GM11168 (cell line): Measurements from ENCODE around the gene TLCD3B.

Experiments used
- in situ Hi-C: fragments of 300-500 bp; cut with MboI; formaldehyde crosslinking; loops from one replicate; pipeline ENCODE4 v1.12.0; 2022; ENCODE audit warnings: low sequenced_read_pairs; ENCODE audit not compliant: unreplicated experiment

Gene TLCD3B

DNA sequence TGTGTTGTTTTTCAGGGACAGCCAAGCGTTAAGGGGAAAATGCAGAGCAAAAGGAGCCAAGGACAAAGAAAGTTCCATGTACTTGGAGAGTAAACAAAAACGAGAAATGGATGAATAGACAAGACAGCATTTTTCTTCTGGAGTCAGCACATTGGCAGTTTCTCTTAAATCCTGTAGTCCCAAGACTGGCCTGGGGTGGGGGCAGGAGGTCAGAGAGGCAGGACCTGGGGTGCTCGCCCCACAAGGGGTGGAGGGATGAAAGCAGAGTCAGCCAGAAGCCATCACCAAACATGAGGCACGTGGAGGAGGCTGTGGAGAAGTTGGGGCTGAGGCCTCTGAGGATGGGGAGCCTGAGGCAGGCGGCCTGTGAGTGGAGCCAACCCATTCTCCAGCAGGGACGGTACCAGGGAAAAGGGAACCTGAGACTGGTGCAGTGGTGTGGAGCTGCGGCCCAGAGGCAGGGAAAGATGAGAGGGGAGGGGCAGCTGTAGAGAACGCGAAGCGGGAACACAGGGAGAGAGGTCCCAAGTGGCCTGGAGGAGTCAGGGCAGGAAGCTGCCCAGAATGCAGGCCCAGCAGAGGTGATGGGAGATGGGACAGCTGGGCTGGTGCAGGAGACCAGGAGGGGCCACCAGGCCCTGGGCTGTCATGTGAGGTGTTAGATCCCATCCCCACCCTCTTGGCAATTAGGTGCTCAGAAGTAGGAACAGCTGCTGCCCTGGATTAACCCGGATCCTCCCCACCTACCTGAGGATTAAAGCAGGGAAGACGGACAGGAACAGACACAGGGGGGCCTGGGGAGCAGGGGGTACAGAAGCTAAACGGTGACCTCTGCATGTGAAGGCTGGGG, 3.3 kb downstream of the TLCD3B start:
- in situ Hi-C loops: no loop called here

DNA sequence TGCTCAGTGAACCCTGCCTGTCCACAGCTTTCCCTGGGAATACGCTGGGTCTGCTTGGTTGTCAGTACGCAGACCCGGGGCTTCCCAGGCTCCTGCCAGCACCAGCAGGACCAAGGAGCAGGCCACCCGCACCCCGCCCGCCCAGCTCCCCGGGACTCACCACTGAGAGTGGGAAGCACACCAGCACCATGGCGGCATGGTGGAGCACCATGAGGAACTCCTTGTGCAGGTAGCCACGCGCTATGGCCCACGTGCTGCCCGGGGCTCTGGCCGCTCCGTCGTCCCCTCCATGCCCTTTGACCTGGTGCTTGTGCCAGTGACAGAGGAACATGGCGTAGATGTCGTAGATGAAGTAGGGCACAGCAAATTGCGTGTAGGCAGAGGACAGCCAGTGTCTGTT, 4.6 kb downstream of the TLCD3B start:
- in situ Hi-C loops: no loop called here

DNA sequence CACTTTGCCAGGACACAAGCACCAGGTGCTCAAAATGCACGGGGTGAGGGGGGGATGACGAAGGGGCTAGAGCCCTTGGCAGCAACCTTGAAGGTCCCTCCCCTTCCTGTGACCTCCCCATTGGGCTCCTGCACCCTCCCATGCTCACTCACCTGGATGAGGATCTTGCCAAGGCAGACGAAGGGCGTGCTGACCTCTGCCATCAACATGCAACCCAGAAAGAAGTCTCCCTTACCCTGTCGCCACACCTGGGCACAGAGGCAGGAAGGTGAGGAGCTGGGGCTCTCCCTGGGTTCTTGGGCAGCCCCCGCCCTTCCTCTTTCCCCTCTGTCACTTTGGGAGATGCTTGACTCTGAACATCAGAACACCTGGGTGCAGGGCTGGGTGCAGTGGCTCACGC, 5.5 kb downstream of the TLCD3B start:
- in situ Hi-C loops: no loop called here

DNA sequence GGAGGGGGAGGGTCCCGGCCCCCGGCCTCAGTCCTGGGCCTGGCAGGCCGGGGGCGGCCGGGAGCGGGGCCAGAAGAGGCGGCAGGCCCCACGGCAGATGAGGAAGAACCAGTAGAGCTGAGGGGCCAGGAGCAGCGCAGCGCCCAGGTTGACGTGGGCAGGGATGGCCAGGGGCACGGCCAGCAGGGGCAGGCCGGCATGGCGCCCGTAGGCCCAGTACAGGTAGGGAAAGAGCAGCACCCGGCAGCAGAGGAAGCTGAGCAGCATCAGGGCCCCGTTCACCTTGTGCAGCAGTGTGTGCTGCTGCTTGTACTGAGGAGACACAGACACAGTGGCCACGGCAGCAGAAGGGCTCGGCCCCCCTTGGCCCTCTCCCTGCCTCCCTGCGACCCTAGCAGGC, 5.9 kb downstream of the TLCD3B start:
- in situ Hi-C loops: no loop called here

- in situ Hi-C loops: no loop called here
Observed at GRCh38 chr16:30024451-30024850, 6.6 kb downstream of the TLCD3B start.

GRCh38 chr16:30023586-30023985, 7.5 kb downstream of the TLCD3B start:
- in situ Hi-C loops: no loop called here

DNA sequence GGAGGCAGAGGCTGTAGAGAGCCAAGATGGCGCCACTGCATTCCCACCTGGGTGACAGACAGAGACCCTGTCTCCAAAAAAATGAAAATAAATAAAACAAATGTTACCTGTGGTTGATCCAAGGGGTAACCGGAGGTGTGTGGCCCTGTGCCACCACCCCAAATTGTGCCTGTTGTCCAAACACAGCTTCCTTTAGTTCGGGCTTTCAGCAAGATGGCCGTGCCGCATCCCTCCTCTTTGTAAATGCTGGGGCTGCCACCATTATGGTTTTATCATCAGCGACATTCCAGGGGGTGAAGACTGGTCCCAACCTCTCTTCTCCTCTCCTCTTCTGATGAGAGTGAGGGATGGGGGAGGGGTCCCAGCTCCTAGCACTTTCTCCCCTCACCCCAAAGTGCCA, 8.2 kb downstream of the TLCD3B start, which contains the start of gene C16orf92:
TSS of gene C16orf92 (plus strand) at position 312 of the 400 bp plus-strand sequence. CDS start 143 bp downstream, outside the sequence.
- in situ Hi-C loops: no loop called here

- in situ Hi-C loops: loop anchor here (10.0 kb wide), 1 partner anchor 334 kb away; no protein-coding TSS in a partner anchor
Observed at GRCh38 chr16:30018731-30019158, 12.3 kb downstream of the TLCD3B start.

- in situ Hi-C loops: loop anchor here (10.0 kb wide), 1 partner anchor 333 kb away; no protein-coding TSS in a partner anchor
Observed at GRCh38 chr16:30017937-30018336, 13.1 kb downstream of the TLCD3B start.

- in situ Hi-C loops: loop anchor here (10.0 kb wide), 1 partner anchor 332 kb away; no protein-coding TSS in a partner anchor
Observed at GRCh38 chr16:30017277-30017656, 13.8 kb downstream of the TLCD3B start.

DNA sequence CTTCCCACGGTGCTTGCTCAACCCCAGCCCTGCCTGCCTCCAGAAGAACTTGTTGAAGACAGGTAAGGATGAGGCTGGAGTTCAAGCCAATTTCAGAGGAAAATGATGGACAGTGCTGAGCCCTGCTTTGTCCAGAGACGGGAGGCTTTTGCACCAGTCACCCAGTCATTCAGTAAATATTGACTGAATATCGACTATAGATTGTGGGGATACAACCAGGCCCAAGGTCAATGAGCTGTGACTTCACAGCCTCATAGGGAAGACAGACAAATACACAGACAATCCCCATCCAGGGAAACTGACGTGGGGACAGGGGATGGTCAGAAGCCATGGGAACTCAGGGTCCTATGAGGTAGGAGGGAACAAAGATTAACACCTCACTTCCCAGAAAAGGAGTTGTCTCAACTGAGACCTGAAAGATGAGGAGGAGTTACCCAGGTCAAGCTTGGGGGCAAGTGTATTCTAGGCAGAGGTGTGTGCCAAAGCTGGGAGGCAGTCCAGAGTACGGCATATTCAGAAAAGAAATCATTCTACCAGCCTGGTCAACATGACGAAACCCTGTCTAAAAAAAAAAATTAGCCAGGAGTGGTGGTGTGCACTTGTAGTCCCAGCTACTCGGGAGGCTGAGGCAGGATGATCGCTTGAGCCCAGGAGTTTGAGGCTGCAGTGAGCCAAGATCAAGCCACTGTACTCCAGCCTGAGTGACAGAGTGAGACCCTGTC, 14.4 kb downstream of the TLCD3B start:
- in situ Hi-C loops: loop anchor here (10.0 kb wide), 1 partner anchor 332 kb away; no protein-coding TSS in a partner anchor

GRCh38 chr16:30015450-30015849, 15.6 kb downstream of the TLCD3B start:
- in situ Hi-C loops: loop anchor here (10.0 kb wide), 1 partner anchor 331 kb away; no protein-coding TSS in a partner anchor

DNA sequence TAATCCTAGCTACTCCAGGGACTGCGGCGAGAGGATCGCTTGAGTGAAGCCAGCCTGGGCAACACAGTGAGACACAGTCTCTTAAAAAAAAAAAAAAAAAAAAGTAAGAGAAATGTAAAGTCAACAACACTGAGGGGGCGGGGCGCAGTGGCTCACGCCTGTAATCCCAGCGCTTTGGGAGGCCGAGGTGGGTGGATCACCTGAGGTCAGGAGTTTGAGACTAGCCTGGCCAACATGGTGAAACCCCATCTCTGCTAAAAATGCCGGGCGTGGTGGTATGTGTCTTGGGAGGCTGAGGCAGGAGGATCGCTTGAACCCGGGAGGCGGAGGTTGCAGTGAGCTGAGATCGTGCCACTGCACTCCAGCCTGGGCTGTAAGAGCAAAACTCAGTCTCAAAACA, 18.5 kb downstream of the TLCD3B start:
- in situ Hi-C loops: loop anchor here (10.0 kb wide), 1 partner anchor 328 kb away; no protein-coding TSS in a partner anchor

DNA sequence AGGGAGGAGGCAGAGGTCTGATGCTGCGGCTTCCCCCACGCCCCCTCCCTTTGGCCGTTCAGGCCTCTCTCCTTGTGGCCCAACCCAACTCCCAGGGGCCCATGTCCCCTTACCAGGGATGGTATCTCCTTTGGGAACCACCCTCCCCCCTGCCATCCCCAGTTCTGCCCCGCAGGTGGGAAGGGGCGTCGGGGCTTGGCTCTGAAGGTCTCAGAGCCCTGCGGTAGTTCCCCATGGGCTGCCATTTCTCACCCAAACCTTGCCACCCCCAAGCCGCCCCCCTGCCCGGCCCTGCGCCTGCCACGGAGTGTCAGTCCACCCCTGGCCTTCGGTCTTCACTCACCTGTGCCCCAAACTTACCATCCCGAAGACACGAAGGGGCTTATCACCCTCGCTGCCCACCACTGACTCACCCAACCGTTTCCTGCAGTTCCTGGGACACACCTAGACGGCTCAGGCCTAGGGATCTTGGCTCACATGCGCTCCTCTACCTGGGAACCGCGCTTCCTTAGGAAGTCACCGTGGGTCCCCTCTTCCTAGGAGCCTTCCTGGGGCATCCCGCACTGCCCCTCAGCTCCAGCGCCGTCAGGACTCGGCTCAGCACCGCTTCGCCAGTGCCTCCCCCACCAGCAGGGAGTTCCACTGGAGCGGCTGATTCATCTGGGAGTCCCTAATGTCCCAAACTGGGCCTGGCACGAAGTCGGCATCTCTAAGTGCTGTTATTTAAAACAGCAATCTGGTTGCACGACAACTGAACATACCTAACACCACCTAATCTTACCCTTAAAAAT, 19.2 kb downstream of the TLCD3B start:
- in situ Hi-C loops: loop anchor here (10.0 kb wide), 1 partner anchor 327 kb away; no protein-coding TSS in a partner anchor

DNA sequence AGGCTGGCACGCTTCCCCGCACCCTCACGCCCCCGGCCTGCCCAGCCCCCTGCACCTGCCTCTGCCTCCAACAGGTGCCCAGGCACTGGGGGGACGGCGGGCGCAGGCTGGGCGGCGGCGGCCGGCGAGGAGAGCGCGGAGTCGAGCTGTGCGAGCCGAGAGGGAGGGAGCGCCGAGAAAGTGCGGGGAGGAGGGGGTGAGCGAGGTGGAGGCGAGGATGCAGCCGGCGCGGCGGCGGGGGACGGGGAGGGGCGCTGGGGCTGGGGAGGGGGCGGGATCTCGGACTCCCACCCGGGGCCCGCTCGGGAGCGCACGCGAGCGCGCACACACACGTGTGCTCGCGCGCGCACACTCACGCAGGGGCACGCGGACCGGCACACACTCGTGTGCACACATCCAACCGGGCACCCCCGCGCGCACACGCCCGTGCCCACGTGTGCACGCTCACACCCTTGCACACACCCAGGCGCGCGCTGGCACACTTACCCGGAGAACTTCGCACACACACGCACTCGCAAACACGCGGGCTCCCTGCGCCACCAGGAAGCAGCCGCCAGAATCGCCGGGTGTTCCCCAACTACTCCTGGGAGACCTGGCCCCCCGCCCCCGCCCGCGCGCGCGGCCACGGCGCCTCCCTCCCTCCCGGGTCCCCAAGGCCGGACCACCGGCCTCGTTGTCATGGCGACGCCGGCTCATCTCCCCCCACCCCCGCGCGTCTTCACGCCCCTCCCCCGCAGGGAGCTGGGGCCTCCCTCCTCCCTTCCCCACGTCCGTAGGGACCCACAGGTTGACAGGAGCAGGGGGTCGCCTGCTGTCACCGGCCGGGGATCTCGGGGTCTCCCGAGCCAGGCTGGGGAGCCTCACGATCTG, 20.0 kb downstream of the TLCD3B start, which contains the start of gene DOC2A:
TSS of gene DOC2A (minus strand) at position 184 of the 870 bp plus-strand sequence. CDS start 805 bp downstream, outside the sequence.
- in situ Hi-C loops: loop anchor here (10.0 kb wide), 1 partner anchor 326 kb away; no protein-coding TSS in a partner anchor

DNA sequence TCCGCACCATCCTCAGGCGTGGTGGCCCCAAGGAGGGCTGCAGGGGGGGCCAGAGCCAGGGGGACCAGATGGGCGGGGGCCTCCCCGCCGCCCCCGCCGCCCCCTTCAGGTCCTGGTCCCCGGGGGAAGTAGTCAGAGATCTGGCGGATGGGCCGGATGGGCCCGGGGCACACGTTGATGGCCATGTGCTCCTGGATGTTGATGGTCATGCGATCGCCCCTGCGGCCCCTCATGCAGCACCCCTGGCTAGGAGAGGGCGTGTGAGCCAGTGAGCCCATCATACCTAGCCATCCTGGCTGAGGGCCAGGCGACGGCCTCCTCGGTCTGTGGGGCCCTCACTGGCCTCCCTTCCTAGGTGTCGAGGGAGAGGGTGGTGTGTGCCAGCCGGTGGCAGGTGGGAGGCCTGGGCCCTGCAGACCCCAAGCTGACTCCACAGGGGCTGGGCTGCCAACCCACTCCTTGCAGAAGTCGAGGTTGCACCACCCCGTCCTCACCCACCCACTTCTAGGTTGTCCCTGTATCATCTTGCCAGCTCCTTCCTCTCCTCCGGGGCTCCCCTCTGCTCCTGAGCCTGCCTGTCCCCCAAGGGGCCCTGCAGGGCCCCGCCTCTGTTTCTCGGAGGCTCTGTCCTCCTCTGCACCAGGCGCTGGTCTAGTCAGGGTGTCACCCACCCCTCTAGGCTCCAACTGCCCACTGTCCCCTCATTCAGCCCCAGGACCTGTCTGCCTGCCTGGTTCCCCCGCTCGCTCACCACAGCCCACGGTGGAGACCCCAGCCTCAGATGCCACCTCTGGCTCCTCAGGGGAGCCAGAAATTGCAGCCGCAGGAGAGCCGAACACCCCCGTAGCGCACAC, 20.9 kb downstream of the TLCD3B start:
- in situ Hi-C loops: loop anchor here (10.0 kb wide), 1 partner anchor 325 kb away; no protein-coding TSS in a partner anchor

DNA sequence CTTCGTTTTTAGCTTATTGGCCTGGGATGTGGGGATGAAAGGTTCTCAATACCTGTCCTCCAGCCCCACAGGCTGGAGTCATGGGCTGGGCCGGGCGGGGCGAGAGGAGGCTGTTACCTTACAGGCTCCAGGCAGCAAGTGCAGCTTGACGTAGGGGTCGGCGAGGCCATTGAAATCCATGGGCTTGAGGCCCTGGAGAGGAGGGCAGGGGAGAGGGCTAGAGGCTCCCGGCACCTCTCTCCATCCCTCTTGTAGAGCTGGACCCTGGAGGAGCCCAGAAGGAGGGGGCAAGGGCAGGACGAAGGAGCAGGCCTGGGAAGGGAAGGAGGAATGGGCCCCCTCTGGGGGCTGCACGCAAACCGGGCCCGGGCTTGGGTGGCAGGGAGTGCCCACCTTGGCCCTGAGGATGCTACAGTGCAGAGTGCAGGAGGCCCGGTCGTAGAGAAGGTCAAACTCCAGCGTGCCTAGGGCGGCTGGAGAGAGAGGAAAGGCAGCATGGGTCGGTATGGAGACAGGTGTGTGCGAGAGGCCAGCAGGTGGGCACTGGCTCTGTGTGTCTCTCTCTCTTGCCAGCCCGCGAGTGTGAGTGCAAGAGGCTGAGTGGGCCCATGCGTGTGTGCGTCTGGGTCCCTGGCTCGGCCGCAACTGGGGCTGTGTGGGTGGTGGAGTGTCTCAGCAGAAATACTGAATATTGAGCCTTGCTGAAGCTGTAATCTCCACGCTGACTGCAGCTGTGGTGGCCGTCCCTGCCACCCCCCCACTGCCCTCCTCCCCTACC, 21.8 kb downstream of the TLCD3B start:
- in situ Hi-C loops: no loop called here
